Ovary (tissue), 9 donors: ENCODE data around the gene GGCX. TPM values are rescaled to one million over a fixed set of nuclear protein-coding genes. Genes with fewer than 3 reads are reported as not detected.

Experiments
- DNase-seq, 5 donors: peaks; one replicate each; pipeline ENCODE4 v3.0.0-alpha.2; 2019 to 2020
- H3K27ac ChIP-seq, 2 donors: fragments of 200-600 bp; one replicate each; pipeline versions ENCODE4 v1.5.1 to v1.8.0; 2019 to 2022
- H3K27me3 ChIP-seq: fragments of 200-600 bp; one replicate; pipeline ENCODE4 v1.8.0; 2022
- H3K36me3 ChIP-seq: fragments of 200-600 bp; sonication (generic); one replicate; pipeline ENCODE4 v1.5.1; 2019
- H3K4me1 ChIP-seq: one replicate; pipeline ENCODE4 v1.8.1; 2013; ENCODE audit warnings: mild to moderate bottlenecking, moderate library complexity; ENCODE audit not compliant: insufficient read depth
- H3K4me3 ChIP-seq: fragments of 200-600 bp; sonication (generic); one replicate; pipeline ENCODE4 v1.5.1; 2017
- H3K9me3 ChIP-seq, 2 donors: fragments of 200-600 bp in 1 of 2; sonication (generic) in 1 of 2; one replicate each; pipeline versions ENCODE4 v1.5.1 to v1.8.1; 2013 to 2019; ENCODE audit warnings: mild to moderate bottlenecking in 1 of 2, moderate library complexity in 1 of 2
- EP300 ChIP-seq: sonication (generic); formaldehyde crosslinking; IDR thresholded peaks from one replicate; pipeline ENCODE4 v1.6.1; 2017; ENCODE audit warnings: antibody characterized with exemption
- POLR2A ChIP-seq: fragments of 450-650 bp; IDR thresholded peaks from one replicate; pipeline ENCODE4 v1.6.1; 2017; ENCODE audit warnings: antibody characterized with exemption, mild to moderate bottlenecking, moderate library complexity
- WGBS, 3 donors: extraction: QIAGEN DNeasy Blood & Tissue Kit in 1 of 3; methylation state at CpG; one replicate each; pipeline versions ENCODE4 v1.1.5 to v1.1.7; 2013 to 2017; 5-methylcytosine and 5-hydroxymethylcytosine counted together
- intact Hi-C, 4 donors: fragments of 100-400 bp; cut with DNase I; formaldehyde crosslinking; loops; one replicate each; pipeline versions ENCODE4 v1.11.0 to v1.15.1; 2022 to 2023
- polyA plus RNA-seq, 2 donors: library from polyadenylated mRNA; stranded (reverse); fragments of 200-250 nt in 1 of 2; fragments of 350-450 nt in 1 of 2; fragmentation: Illumina TruSeq in 1 of 2; extraction: RNeasy Lipid Tissue Mini Kit (QIAGEN cat#74804) in 1 of 2; gene quantifications; one replicate each; pipeline ENCODE4 v1.2.3, GENCODE V29; 2013 to 2014
- total RNA-seq, 7 donors: library from RNA; depleted of rRNA in 2 of 7; stranded (reverse); fragments of >200 nt in 2 of 7; fragmentation: NEBNext Ultra II Directional in 3 of 7; extraction: Animal tissue kit (Norgen Biotek cat#: 25700) in 3 of 7; gene quantifications; one replicate each; pipeline versions ENCODE4 v1.1.0 to v1.2.4, GENCODE V29; 2016 to 2023
- TF ChIP-seq, protein P1 (sequence below), 3 donors: fragments of 450-650 bp in 2 of 3; fragments of 200-600 bp in 1 of 3; IDR thresholded peaks; one replicate each; pipeline versions ENCODE4 v1.5.1 to v1.8.0; 2016 to 2022; ENCODE audit warnings: antibody characterized with exemption in 3 of 3, mild to moderate bottlenecking in 1 of 3
- donor health status: DM: no; HTN: no; CAD: no; lungs with moderate emphysema.
- donor health status: DM: no; HTN: no; CAD: no.
- donor health status: Bipolar disorder and iron deficiency.
- donor health status: DM: yes; HTN: yes; CAD: no.
- donor health status: DM: no; HTN: no; CAD: no.
- donor health status: DM: yes; HTN: yes; CAD: no.

The GGCX gene
- total and polyA plus RNA-seq, 9 donors, result 14.2 to 35.5 (median 33.3) TPM

DNA sequence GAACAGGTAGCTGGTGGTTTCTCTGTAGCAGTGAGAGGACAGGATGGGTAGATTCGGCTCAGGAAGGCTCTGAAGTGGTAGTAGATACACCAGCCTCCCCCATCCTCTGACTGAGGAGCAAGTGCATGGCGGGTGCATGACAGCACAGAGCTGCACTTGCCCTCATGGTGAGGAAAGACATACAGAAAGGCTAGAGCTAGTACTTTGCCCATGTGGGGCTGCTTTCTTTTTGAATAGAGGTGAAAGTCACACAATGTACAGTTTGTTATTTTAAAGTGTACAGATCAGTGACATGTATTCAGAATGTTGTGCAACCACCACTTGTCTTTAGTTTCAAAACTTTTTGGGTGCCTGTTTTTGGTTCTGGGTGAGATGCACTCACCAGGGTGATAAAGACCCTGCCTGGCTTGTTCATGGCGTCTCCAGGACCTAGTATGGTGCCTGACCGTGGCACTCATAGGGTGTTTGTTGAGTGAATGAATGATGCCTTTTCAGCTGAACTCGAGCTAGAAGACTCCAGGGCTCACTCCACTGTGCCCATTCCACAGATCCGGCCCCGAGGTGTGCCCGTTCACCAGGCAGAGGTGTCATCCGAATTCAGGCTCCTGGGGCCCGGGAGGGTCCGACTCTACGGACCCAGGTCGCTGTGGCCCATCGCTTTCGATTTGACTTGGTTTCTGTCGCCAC lies 22.5 kb upstream of the GGCX start:
- Histone ChIP-seq H3K4me3 (peak overlapping the region; percentile 61), H3K27ac (peak overlapping the region; percentile 38 to 46), H3K9me3 (no peaks in the 10 kb centered on the region), H3K27me3 (no peaks in the 10 kb centered on the region), H3K4me1 (peaks cover 6% of the 10 kb centered on the region), H3K36me3 (no peaks in the 10 kb centered on the region)
- intact Hi-C loops, result no loop called here
- no peak for DNase-seq
- 18 to 20% (median 20%) methylated on average over 16 of the region's 16 CpGs for WGBS, 3 donors
- no peak for TF ChIP-seq POLR2A
- TF ChIP-seq, protein P1, sequence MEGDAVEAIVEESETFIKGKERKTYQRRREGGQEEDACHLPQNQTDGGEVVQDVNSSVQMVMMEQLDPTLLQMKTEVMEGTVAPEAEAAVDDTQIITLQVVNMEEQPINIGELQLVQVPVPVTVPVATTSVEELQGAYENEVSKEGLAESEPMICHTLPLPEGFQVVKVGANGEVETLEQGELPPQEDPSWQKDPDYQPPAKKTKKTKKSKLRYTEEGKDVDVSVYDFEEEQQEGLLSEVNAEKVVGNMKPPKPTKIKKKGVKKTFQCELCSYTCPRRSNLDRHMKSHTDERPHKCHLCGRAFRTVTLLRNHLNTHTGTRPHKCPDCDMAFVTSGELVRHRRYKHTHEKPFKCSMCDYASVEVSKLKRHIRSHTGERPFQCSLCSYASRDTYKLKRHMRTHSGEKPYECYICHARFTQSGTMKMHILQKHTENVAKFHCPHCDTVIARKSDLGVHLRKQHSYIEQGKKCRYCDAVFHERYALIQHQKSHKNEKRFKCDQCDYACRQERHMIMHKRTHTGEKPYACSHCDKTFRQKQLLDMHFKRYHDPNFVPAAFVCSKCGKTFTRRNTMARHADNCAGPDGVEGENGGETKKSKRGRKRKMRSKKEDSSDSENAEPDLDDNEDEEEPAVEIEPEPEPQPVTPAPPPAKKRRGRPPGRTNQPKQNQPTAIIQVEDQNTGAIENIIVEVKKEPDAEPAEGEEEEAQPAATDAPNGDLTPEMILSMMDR (IDR thresholded peaks at IDR 0.05), result no peak

DNA sequence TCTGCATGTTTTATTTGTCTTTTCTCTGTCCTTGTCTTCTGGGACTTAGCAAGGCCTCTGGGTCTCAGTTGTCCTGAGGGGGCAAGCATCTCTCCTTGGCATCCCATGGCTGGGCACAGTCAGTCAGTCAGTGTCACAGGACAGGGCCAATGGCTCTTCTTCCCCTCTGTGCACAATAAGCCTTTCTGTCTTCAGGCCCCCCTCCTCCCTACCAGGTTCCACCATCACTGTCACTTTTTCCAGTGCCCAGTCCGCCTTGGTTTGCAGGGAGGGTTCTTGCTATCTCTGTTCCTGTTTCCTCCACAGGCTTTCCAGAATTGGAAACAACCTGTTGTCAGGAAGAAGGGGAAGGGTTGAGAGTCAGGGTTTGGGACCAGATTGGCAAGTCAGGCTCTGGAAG lies 21.2 kb upstream of the GGCX start:
- no peaks in the 10 kb centered on the region for H3K27me3 ChIP-seq
- 80 to 87% (median 84%) methylated on average over 1 of the region's 1 CpG for WGBS, 3 donors
- TF ChIP-seq POLR2A (no peak), EP300 (no peak)
- TF ChIP-seq, protein P1 (IDR thresholded peaks at IDR 0.05), result no peak
- H3K27ac ChIP-seq, result no peak overlapping the region
- H3K9me3 ChIP-seq, result no peaks in the 10 kb centered on the region
- H3K4me1 ChIP-seq, result peaks cover 4% of the 10 kb centered on the region
- DNase-seq, result no peak
- intact Hi-C loops, result no loop called here
- no peaks in the 10 kb centered on the region for H3K36me3 ChIP-seq
- H3K4me3 ChIP-seq, result no peak overlapping the region

DNA sequence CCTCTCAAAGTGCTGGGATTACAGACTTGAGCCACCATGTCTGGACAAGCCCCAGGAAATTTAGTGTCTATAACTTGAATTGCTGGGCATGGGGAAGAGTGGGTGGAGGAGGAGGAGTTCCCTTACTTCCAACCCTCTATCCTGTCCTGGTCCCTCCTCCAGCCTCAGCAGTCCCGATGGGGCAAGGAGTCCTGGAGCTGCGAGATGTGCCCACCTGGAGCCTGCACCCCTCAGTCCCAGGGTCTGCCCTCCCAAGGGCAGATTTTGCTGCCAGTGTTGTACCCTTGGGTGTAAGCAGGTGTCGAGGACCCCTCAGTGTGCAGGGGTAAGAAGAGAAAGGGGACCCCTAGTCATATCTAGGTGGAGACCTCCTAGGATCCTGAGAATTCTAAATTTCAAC lies 18.9 kb upstream of the GGCX start:
- WGBS, 3 donors, result 76 to 84% (median 82%) methylated on average over 3 of the region's 3 CpGs
- H3K4me3 ChIP-seq, result no peak overlapping the region

DNA sequence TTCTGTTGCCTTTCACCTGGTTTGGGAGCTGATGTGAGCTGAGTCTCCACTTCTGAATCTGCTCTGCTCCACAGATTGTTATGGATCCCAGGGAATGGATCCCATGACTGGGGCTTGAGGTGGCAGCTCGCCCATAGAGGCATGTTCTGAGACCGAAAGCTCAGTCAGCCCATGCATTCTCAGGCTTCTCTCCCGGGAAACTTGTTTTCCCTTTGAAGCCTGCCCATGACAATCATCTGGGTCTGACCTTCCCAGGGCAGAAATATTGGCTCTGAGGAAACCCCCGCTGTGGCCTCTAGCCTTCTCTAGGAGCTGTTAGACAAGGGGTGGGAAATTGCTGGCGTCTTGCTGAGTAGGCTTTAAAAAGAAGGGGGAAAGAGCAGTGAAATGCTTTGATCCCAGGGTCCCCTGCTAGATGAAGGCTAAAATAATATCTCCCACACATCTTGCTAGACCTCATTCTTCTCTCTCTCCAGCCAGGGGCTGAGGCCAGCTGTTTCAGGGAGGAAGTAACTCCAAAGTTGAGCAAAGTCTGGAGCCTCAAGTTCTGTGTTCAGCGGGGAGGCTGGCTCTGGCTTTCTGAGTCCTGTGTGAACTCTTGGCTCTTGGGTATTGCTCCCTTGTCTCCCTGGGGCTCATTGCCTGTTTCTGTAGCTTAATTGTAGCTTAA lies 18.1 kb upstream of the GGCX start:
- intact Hi-C loops, result no loop called here
- TF ChIP-seq EP300 (no peak), POLR2A (no peak)
- TF ChIP-seq, protein P1 (IDR thresholded peaks at IDR 0.05), result no peak
- Histone ChIP-seq H3K9me3 (no peaks in the 10 kb centered on the region), H3K36me3 (no peaks in the 10 kb centered on the region), H3K4me3 (no peak overlapping the region), H3K27ac (peak overlapping the region in 1 of 2 donors; percentile 39), H3K4me1 (no peaks in the 10 kb centered on the region), H3K27me3 (no peaks in the 10 kb centered on the region)
- DNase-seq, result no peak
- WGBS, 3 donors, result 38 to 47% (median 39%) methylated on average over 6 of the region's 6 CpGs

More for the DNA sequence above, 18.9 kb upstream of the GGCX start:
- H3K4me1 ChIP-seq, result peaks cover 2% of the 10 kb centered on the region
- no peaks in the 10 kb centered on the region for H3K9me3 ChIP-seq
- H3K27me3 ChIP-seq, result no peaks in the 10 kb centered on the region
- no peaks in the 10 kb centered on the region for H3K36me3 ChIP-seq
- intact Hi-C loops, result no loop called here
- TF ChIP-seq, protein P1 (IDR thresholded peaks at IDR 0.05), result no peak
- TF ChIP-seq EP300, result no peak
- TF ChIP-seq POLR2A, result no peak
- H3K27ac ChIP-seq, result peak overlapping the region in 1 of 2 donors; percentile 39
- DNase-seq, result no peak
